ENCODE data around the gene GALK1. TPM values are rescaled to one million over a fixed set of nuclear protein-coding genes. Genes with fewer than 3 reads are reported as not detected.

Gene GALK1
- polyA plus RNA-seq, 2 of the 4 experiments (the other 2 are of a cell fraction): 20.7 to 54.3 TPM

- TF ChIP-seq NFE2L2 (conservative IDR thresholded peaks at IDR 0.05; ENCODE audit: low read length) (no peak), SMC3 (IDR thresholded peaks at IDR 0.05) (no peak), RNF2 (IDR thresholded peaks at IDR 0.05; ENCODE audit: borderline replicate concordance, low read depth) (no peak), CHD2 (IDR thresholded peaks at IDR 0.05; ENCODE audit: low read length, partially characterized antibody) (no peak), POLR2A (IDR thresholded peaks at IDR 0.05; ENCODE audit: low read length) (no peak)
Observed at GRCh38 chr17:75738218-75738802, 26.7 kb downstream of the GALK1 start (continued).

GRCh38 chr17:75737133-75737962, 27.6 kb downstream of the GALK1 start:
- Histone ChIP-seq H3K27ac (peak overlapping the region in 1 of 2 experiments; percentile 56; a peak in 3 of 6 replicates), H3K4me1 (peaks cover 11% of the 10 kb centered on the region; the same call in 2 of the 3 replicates), H3K4me2 (no peak overlapping the region), H3K9me3 (no peaks in the 10 kb centered on the region), H3K4me3 (no peak overlapping the region)
- FAIRE-seq (no peak), ATAC-seq (peak; percentile 7 to 24; a peak in 2 of 6 replicates), DNase-seq (ENCODE audit: low read depth in 1 of 2, low spot score in 1 of 2) (no peak)
- TF ChIP-seq, protein P1, sequence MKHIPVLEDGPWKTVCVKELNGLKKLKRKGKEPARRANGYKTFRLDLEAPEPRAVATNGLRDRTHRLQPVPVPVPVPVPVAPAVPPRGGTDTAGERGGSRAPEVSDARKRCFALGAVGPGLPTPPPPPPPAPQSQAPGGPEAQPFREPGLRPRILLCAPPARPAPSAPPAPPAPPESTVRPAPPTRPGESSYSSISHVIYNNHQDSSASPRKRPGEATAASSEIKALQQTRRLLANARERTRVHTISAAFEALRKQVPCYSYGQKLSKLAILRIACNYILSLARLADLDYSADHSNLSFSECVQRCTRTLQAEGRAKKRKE (CRISPR knock-in tag; IDR thresholded peaks at IDR 0.05; ENCODE audit: low read depth): no peak
- no peak for TF ChIP-seq E2F6 (IDR thresholded peaks at IDR 0.05; ENCODE audit: borderline replicate concordance, low read depth)
- no peak for TF ChIP-seq HMGXB4 (CRISPR knock-in tag; IDR thresholded peaks at IDR 0.05; ENCODE audit: borderline replicate concordance)
- TF ChIP-seq HOXB5 (CRISPR knock-in tag; IDR thresholded peaks at IDR 0.05): no peak
- TF ChIP-seq HOXA7 (CRISPR knock-in tag; IDR thresholded peaks at IDR 0.05): no peak
- no peak for TF ChIP-seq CTCF (IDR thresholded peaks at IDR 0.05)
- no peak for TF ChIP-seq ZSCAN20 (CRISPR knock-in tag; IDR thresholded peaks at IDR 0.05)
- no peak for TF ChIP-seq EHF (CRISPR knock-in tag; IDR thresholded peaks at IDR 0.05)
- WGBS (ENCODE audit: missing lambda C conversion rate): 93% methylated on average over 14 of the region's 20 CpGs
- POLR2A ChIA-PET: interaction anchor here (0.5 to 2.2 kb wide), 3 partner anchors 43 to 80 kb away, joined by 4 to 7 read pairs (median 6); partner anchors contain the start of genes RECQL5 and SAP30BP
- CTCF ChIA-PET: interaction anchor here (0.5 to 43.5 kb wide), 6 partner anchors 7 to 93 kb away, joined by 3 to 1931 read pairs (median 4); partner anchors contain the start of genes GALK1, RECQL5, SAP30BP and SMIM5

DNA sequence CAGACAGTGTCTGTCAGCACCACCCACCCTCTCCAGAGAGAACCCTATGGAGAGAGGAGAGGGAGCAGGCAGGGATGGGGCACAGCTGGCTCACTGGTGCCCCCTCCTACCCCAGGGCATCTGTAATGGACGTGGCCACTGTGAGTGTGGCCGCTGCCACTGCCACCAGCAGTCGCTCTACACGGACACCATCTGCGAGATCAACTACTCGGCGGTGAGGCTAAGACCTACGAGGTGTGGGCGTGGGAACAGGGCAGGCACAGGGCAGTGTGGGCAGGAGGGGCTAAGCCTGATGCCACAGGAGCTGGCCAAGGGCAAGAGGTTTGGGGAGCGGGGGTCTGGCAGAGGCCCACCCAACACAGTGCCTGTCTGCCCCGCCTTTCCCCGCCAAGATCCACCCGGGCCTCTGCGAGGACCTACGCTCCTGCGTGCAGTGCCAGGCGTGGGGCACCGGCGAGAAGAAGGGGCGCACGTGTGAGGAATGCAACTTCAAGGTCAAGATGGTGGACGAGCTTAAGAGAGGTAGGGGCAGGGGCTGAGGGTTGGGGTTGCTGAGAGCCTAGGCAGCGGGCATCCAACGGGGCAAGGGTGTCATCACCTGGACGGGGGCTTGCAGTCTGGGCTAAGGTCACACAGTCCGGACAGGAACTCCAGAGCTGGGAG, 28.7 kb downstream of the GALK1 start:
- ChIA-PET CTCF (interaction anchor here (0.7 to 43.5 kb wide), 3 partner anchors 11 to 92 kb away, joined by 3 to 1931 read pairs (median 273); partner anchors contain the start of genes GALK1, RECQL5, SAP30BP and SMIM5), POLR2A (interaction anchor here (0.5 kb wide), 1 partner anchor 78 kb away, joined by 6 read pairs; no protein-coding TSS in a partner anchor)
- DNase-seq (ENCODE audit: low read depth in 1 of 2, low spot score in 1 of 2) (no peak), ATAC-seq (no peak), FAIRE-seq (no peak)
- 90% methylated on average over 26 of the region's 26 CpGs for WGBS (ENCODE audit: missing lambda C conversion rate)
- Histone ChIP-seq H3K27ac (no peak overlapping the region), H3K4me3 (no peak overlapping the region), H3K4me1 (peaks cover 11% of the 10 kb centered on the region; the same call in 2 of the 3 replicates), H3K9me3 (no peaks in the 10 kb centered on the region), H3K4me2 (no peak overlapping the region)
- no peak for TF ChIP-seq CEBPB (IDR thresholded peaks at IDR 0.05)
- no peak for TF ChIP-seq ESRRA (IDR thresholded peaks at IDR 0.05; ENCODE audit: borderline replicate concordance, low read length)
- no peak for TF ChIP-seq PHF8 (IDR thresholded peaks at IDR 0.05; ENCODE audit: borderline replicate concordance, low read depth)
- no peak for TF ChIP-seq NPAS2 (CRISPR knock-in tag; IDR thresholded peaks at IDR 0.05; ENCODE audit: borderline replicate concordance)
